ENCODE data around the gene SRGAP3.

The SRGAP3 gene

GRCh38 chr3:9037144-9037711 is 212.2 kb downstream of the SRGAP3 start:
- DNase-seq = no peak

- DNase-seq = no peak
Observed at GRCh38 chr3:9036404-9037131, 212.9 kb downstream of the SRGAP3 start.

- no peak for DNase-seq
Observed at GRCh38 chr3:9035961-9036360, 213.5 kb downstream of the SRGAP3 start.

GRCh38 chr3:9035473-9035872 is 214.0 kb downstream of the SRGAP3 start:
- no peak for DNase-seq

- no peak for DNase-seq
Observed at GRCh38 chr3:9033867-9034266, 215.6 kb downstream of the SRGAP3 start.

GRCh38 chr3:9032231-9032777 is 217.1 kb downstream of the SRGAP3 start:
- no peak for DNase-seq

- no peak for DNase-seq
Observed at GRCh38 chr3:9030034-9030433, 219.4 kb downstream of the SRGAP3 start.

GRCh38 chr3:9028134-9028533 is 221.3 kb downstream of the SRGAP3 start:
- DNase-seq = no peak

GRCh38 chr3:9026320-9027045 is 223.0 kb downstream of the SRGAP3 start:
- DNase-seq = no peak

- DNase-seq = no peak
Observed at GRCh38 chr3:9024341-9024740, 225.1 kb downstream of the SRGAP3 start.

GRCh38 chr3:9023226-9023590 is 226.2 kb downstream of the SRGAP3 start:
- DNase-seq = no peak

- no peak for DNase-seq
Observed at GRCh38 chr3:9022305-9023225, 226.9 kb downstream of the SRGAP3 start.

GRCh38 chr3:9021271-9022009 is 228.0 kb downstream of the SRGAP3 start:
- DNase-seq = no peak

- DNase-seq = no peak
Observed at GRCh38 chr3:9020426-9020825, 229.0 kb downstream of the SRGAP3 start.

- no peak for DNase-seq
Observed at GRCh38 chr3:9019259-9019961, 230.0 kb downstream of the SRGAP3 start.

- no peak for DNase-seq
Observed at GRCh38 chr3:9015250-9015649, 234.2 kb downstream of the SRGAP3 start.

- no peak for DNase-seq
Observed at GRCh38 chr3:9013782-9014563, 235.5 kb downstream of the SRGAP3 start.

- DNase-seq = no peak
Observed at GRCh38 chr3:9012521-9012920, 236.9 kb downstream of the SRGAP3 start.

GRCh38 chr3:9009976-9010545 is 239.4 kb downstream of the SRGAP3 start:
- DNase-seq = no peak

GRCh38 chr3:9008550-9009255 is 240.7 kb downstream of the SRGAP3 start:
- no peak for DNase-seq
